ENCODE measurements around the gene COL11A2.

GRCh38 chr6:33156964-33157363 is 35.3 kb downstream of the COL11A2 start:
- TF ChIP-seq POLR2AphosphoS5 (IDR thresholded peaks at IDR 0.05; ENCODE audit: borderline replicate concordance, low read depth, low read length) (no peak), EZH2 (IDR thresholded peaks at IDR 0.05) (no peak)

All from SK-N-MC (cell line).